GM20000 (cell line): ENCODE data around the gene LRFN3.
"Not testable (repeated sequence)": the region's sequence is repeated elsewhere in the genome, so short reads cannot be mapped to it uniquely, and the experiment has no call there.

ENCODE experiments used
- DNase-seq: peaks from one replicate; pipeline ENCODE4 v3.0.0; 2012; ENCODE audit warnings: low spot score
- TF ChIP-seq, protein P1 (sequence below): IDR thresholded peaks from 2 replicates; pipeline ENCODE4 v1.5.1; 2012; ENCODE audit warnings: mild to moderate bottlenecking, control low read depth; ENCODE audit errors: extremely low read depth, missing control alignments

LRFN3 gene, protein sequence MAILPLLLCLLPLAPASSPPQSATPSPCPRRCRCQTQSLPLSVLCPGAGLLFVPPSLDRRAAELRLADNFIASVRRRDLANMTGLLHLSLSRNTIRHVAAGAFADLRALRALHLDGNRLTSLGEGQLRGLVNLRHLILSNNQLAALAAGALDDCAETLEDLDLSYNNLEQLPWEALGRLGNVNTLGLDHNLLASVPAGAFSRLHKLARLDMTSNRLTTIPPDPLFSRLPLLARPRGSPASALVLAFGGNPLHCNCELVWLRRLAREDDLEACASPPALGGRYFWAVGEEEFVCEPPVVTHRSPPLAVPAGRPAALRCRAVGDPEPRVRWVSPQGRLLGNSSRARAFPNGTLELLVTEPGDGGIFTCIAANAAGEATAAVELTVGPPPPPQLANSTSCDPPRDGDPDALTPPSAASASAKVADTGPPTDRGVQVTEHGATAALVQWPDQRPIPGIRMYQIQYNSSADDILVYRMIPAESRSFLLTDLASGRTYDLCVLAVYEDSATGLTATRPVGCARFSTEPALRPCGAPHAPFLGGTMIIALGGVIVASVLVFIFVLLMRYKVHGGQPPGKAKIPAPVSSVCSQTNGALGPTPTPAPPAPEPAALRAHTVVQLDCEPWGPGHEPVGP

DNA sequence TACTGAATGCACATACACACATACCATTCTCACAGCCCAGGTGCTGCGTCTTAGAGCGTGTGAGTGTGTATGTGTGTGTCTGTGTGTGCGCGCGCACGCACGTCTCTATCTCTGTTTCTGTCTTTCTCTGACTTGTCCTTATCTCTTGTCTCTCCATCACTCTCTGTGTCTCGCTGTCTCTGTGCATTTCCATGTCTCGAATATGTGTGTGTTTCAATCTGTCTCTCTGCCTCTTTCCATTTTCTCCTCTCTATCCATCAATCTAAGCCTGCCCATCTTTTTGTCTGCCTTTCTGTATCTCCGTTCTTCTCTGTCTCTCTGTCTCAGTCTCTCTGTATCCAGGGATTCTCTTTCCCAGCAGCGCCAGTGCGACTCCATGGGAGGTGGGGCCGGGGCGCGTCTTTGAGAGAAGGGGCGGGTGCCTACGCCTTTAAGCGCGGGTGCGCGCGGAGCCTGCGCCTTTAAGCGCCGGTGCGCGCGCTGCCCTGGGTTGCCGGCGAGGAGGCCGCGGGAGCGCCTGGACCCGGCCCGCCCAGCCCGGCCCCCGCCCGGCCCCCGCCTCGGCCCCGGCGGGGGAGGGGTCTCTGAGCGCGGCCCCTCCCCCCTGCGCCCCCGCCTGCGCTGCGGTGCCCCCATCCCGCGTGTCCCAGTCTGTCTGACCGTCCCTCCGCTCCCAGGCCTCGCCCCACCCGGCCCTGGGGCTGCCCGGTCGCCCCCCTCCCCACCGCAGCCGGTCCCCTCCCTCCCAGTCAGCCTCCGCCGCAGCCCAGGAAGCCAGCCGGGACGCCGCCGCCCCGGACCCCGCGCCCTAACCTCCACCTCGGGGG, at the start of gene LRFN3:
Gene LRFN3, plus strand, starts transcription at position 464 of the 827 bp plus-strand sequence. CDS start 3,052 bp downstream, outside the sequence.
- DNase-seq: peak; percentile 81
- TF ChIP-seq, protein P1, sequence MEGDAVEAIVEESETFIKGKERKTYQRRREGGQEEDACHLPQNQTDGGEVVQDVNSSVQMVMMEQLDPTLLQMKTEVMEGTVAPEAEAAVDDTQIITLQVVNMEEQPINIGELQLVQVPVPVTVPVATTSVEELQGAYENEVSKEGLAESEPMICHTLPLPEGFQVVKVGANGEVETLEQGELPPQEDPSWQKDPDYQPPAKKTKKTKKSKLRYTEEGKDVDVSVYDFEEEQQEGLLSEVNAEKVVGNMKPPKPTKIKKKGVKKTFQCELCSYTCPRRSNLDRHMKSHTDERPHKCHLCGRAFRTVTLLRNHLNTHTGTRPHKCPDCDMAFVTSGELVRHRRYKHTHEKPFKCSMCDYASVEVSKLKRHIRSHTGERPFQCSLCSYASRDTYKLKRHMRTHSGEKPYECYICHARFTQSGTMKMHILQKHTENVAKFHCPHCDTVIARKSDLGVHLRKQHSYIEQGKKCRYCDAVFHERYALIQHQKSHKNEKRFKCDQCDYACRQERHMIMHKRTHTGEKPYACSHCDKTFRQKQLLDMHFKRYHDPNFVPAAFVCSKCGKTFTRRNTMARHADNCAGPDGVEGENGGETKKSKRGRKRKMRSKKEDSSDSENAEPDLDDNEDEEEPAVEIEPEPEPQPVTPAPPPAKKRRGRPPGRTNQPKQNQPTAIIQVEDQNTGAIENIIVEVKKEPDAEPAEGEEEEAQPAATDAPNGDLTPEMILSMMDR: no peak

DNA sequence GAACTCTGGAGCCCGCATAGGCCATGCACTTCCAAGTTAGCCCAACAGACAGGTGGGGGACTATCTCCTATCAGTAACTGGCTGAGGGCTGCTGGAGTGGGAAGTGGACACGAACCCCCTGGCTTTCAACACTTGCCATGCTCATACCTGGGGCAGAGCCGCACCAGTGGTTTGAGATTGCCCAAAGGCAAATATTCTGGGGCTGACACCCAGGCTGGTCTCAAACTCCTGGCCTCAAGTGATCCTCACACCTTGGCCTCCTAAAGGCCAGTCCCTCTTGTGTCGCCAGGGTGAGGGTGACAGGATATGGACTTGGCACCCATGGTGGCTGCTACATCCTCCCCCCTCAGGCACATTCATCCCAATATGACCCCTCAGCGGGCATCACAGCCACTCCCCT, 49.0 kb upstream of the LRFN3 start:
- TF ChIP-seq, protein P1: no peak
- DNase-seq: no peak

DNA sequence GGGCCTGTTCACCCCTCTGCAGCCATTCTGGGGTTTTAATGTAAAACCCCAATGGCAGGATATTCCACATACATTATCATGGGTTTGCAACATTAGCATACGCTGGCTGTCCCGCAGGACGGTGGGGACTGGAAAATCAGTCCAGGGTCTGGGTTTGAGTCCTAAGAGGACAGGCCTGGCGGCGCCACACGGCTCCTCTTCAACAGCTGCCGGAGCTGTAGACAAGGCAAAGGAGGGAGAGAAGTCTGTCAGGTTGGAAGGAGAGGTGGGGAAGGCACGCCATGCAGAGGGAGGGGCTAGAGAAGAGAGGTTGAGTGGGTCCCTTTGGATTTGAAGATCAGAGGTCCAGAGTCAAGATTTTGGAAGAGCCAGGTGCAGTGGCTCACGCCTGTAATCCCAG, 47.8 kb upstream of the LRFN3 start:
- TF ChIP-seq, protein P1: no peak
- no peak for DNase-seq

DNA sequence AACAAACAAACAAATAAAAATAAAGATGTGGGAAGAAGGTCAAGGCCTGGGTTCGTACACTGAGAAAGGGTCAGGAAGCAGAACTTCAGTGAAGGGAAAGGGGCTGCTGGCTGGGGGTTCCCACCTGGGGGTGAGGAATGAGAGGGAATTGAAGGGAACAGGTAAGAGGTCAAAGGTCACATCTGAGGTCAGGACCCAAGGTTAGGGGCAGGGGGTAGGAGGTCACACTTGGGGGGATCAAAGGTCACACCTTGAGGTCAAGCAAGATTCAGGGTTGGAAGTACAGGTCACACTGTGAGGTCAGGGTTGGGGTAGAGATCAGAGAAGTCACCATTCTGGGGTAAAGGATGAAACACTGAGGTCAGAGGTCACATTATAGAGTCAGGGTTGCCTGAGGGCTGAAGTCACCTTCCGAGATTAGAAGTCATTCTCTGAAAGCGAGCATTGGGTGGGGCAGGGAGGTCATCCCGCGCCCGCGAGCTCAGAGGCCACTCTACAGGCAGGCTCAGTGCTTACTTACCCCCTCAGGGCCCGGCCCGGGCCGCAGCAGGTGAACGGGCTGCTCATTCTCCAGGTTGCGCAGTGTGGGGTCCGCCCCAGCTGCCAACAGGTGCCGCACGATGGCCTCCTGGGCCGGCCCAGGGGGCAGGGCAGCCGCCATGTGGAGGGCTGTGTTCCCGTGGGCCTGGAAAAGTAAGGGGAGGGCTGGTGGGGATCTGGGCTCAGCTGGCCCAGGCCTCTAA, 46.6 kb upstream of the LRFN3 start:
- DNase-seq: no peak

DNA sequence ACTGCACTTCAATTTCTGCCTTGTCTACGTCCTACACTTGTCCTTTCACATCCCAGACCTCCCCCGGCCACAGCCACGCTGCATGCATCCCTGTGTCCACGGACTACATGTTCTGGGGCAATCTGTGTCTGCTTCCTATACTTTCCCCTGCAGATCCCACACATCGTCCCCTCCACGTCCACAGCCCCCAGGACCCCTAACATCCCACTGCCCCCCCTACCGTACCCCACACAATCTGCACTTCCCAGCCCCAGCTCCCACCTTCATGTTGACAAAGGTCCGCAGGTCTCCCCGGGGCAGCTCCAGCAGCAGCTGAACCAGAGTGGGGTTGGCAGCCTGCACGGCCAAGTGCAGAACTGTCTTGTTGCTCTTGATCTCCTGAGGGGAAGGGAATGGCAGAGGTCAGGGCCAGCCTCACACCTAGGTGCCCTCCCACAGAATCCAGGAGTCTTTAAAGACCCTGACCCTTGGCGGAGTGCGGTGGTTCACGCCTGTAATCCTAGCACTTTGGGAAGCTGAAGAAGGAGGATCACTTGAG, 46.0 kb upstream of the LRFN3 start:
- TF ChIP-seq, protein P1: no peak
- no peak for DNase-seq

More for the DNA sequence above, 46.6 kb upstream of the LRFN3 start:
- TF ChIP-seq, protein P1: no peak

DNA sequence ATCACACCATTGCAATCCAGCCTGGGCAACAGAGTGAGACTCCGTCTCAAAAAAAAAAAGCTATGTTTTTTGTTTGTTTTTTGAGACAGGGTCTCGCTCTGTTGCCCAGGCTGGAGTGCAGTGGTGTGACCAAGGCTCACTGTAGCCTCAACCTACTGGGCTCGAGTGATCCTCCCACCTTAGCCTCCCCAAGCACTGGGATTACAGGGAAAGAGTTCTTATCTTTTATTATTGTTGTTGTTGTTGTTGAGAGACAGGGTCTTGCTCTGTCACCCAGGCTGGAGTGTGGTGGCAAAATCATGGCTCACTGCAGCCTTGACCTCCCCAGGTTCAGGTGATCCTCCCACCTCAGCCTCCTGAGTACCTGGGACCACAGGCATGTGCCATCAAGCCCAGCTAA, 44.4 kb upstream of the LRFN3 start:
- not testable (repeated sequence) for DNase-seq

DNA sequence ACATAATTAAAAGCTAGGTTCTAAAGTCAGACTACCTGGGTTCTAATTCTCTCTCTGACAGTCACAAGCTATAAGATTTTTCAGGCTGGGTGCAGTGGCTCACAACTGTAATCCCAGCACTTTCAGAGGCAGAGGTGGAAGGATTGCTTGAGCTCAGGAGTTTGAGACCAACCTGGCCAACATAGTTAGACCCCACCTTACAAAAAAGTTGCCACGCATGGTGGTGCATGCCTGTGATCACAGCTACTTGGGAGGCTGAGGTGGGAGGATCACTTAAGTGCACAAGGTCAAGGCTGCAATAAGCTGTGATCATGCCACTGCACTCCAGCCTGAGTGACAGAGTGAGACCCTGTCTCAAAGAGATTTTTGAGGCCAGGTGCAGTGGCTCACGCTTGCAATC, 41.8 kb upstream of the LRFN3 start:
- no peak for DNase-seq
- TF ChIP-seq, protein P1: no peak
